Astrocyte (in vitro differentiated cells and primary cell): ENCODE data around the gene FAM131B. TPM values are rescaled to one million over a fixed set of nuclear protein-coding genes. Genes with fewer than 3 reads are reported as not detected.
A peak's percentile ranks its signal among the peaks of the same experiment; 100 is the strongest.

ENCODE experiments used
- DNase-seq: peaks from one replicate; pipeline ENCODE4 v3.0.0-alpha.2; 2010; ENCODE audit warnings: low read depth
- FAIRE-seq: peaks from 2 replicates; lab custom pipeline; 2011; peaks lifted over from hg19 to GRCh38; lab: Jason Lieb, UNC
- H2AFZ ChIP-seq: 2 replicates; pipeline ENCODE4 v1.6.0; 2012; ENCODE audit warnings: low read depth, low read length, inconsistent platforms
- H3K27ac ChIP-seq: 2 replicates; pipeline ENCODE4 v1.5.1; 2011; ENCODE audit warnings: low read depth, low read length, inconsistent platforms
- H3K27me3 ChIP-seq: 2 replicates; pipeline ENCODE4 v1.6.0; 2011; ENCODE audit warnings: low read length, inconsistent platforms; ENCODE audit not compliant: insufficient read depth
- H3K36me3 ChIP-seq: 2 replicates; pipeline ENCODE4 v1.5.1; 2011; ENCODE audit warnings: low read length, inconsistent platforms; ENCODE audit not compliant: insufficient read depth
- H3K4me1 ChIP-seq: 2 replicates; pipeline ENCODE4 v1.5.1; 2011; ENCODE audit warnings: low read length, inconsistent platforms; ENCODE audit not compliant: insufficient read depth
- H3K4me2 ChIP-seq: 2 replicates; pipeline ENCODE4 v1.6.0; 2012; ENCODE audit warnings: low read length, inconsistent platforms
- H3K4me3 ChIP-seq: 2 replicates; pipeline ENCODE4 v1.5.1; 2011; ENCODE audit warnings: low read depth, mild to moderate bottlenecking, low read length, inconsistent platforms; ENCODE audit not compliant: insufficient read depth
- H3K79me2 ChIP-seq: 2 replicates; pipeline ENCODE4 v1.6.0; 2012; ENCODE audit warnings: mild to moderate bottlenecking, low read length, inconsistent platforms; ENCODE audit not compliant: insufficient read depth
- H3K9ac ChIP-seq: 2 replicates; pipeline ENCODE4 v1.6.0; 2012; ENCODE audit warnings: mild to moderate bottlenecking, low read length, inconsistent platforms
- H3K9me3 ChIP-seq: 2 replicates; pipeline ENCODE4 v1.5.1; 2012; ENCODE audit warnings: low read depth, mild to moderate bottlenecking, low read length, inconsistent platforms; ENCODE audit not compliant: insufficient read depth
- H4K20me1 ChIP-seq: 2 replicates; pipeline ENCODE4 v1.6.0; 2012; ENCODE audit warnings: low read length, inconsistent platforms; ENCODE audit not compliant: insufficient read depth
- H3K27ac Mint-ChIP-seq: one replicate; pipeline ENCODE4 v1.8.0; 2021; ENCODE audit warnings: mild to moderate bottlenecking, mixed read lengths; ENCODE audit not compliant: unreplicated experiment
- H3K27me3 Mint-ChIP-seq: one replicate; pipeline ENCODE4 v1.8.0; 2021; ENCODE audit warnings: low read depth, mixed read lengths; ENCODE audit not compliant: unreplicated experiment
- H3K36me3 Mint-ChIP-seq: one replicate; pipeline ENCODE4 v1.8.0; 2021; ENCODE audit warnings: low read depth, mixed read lengths; ENCODE audit not compliant: unreplicated experiment
- H3K4me1 Mint-ChIP-seq: one replicate; pipeline ENCODE4 v1.8.0; 2021; ENCODE audit warnings: low read depth, mixed read lengths; ENCODE audit not compliant: unreplicated experiment
- H3K4me3 Mint-ChIP-seq: one replicate; pipeline ENCODE4 v1.8.0; 2021; ENCODE audit warnings: mild to moderate bottlenecking, moderate library complexity, mixed read lengths; ENCODE audit not compliant: unreplicated experiment
- H3K9me3 Mint-ChIP-seq: one replicate; pipeline ENCODE4 v1.8.0; 2021; ENCODE audit warnings: mild to moderate bottlenecking, mixed read lengths; ENCODE audit not compliant: unreplicated experiment
- EZH2 ChIP-seq: IDR thresholded peaks from 2 replicates; pipeline ENCODE4 v1.6.1; 2012; ENCODE audit warnings: mild to moderate bottlenecking, low read length, inconsistent platforms; ENCODE audit not compliant: insufficient read depth
- total RNA-seq: library from RNA; stranded (reverse); gene quantifications from 2 replicates; pipeline ENCODE4 v1.2.1, GENCODE V29; 2021
- TF ChIP-seq, protein P1 (sequence below): IDR thresholded peaks from 2 replicates; pipeline ENCODE4 v1.5.1; 2011; ENCODE audit warnings: low read depth, mild to moderate bottlenecking, inconsistent platforms, low read length, moderate library complexity; ENCODE audit not compliant: insufficient read depth

FAM131B gene
- total RNA-seq, 1 donor from 2014 or later: 7.6 TPM

DNA sequence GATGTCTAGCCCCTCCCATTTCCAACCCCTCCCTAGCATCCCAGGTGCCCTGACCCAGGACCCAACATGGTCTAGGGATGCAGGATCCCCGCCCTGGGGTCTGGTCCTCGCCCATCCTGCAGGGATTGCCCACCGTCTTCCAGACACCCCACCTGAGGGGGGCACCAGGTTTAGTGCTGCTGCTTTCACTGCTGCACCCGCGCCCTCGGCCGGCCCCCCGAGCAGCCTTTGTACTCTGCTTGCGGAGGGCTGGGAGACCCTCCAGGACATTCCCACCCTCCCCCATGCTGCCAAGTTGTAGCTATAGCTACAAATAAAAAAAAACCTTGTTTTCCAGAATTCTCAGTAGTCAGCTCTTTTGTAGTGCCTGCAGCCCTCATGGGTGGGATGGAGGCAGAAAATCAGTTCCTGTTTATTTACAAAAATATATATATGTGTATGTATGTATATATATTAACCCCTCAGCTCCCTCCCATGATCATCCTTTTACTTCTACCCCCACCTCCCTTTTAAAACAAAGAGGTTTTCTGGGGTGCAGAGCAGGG lies 28.3 kb upstream of the FAM131B start:
- peaks cover 88% of the 10 kb centered on the region for H4K20me1 ChIP-seq
- H3K27ac ChIP-seq: peak overlapping the region; percentile 7
- H3K9ac ChIP-seq: no peak overlapping the region
- no peaks in the 10 kb centered on the region for H3K27me3 ChIP-seq
- H3K36me3 ChIP-seq: peaks cover 47% of the 10 kb centered on the region
- H3K27ac Mint-ChIP-seq: no peak overlapping the region
- H3K36me3 Mint-ChIP-seq: peaks cover 20% of the 10 kb centered on the region
- TF ChIP-seq EZH2: no peak
- TF ChIP-seq, protein P1, sequence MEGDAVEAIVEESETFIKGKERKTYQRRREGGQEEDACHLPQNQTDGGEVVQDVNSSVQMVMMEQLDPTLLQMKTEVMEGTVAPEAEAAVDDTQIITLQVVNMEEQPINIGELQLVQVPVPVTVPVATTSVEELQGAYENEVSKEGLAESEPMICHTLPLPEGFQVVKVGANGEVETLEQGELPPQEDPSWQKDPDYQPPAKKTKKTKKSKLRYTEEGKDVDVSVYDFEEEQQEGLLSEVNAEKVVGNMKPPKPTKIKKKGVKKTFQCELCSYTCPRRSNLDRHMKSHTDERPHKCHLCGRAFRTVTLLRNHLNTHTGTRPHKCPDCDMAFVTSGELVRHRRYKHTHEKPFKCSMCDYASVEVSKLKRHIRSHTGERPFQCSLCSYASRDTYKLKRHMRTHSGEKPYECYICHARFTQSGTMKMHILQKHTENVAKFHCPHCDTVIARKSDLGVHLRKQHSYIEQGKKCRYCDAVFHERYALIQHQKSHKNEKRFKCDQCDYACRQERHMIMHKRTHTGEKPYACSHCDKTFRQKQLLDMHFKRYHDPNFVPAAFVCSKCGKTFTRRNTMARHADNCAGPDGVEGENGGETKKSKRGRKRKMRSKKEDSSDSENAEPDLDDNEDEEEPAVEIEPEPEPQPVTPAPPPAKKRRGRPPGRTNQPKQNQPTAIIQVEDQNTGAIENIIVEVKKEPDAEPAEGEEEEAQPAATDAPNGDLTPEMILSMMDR: no peak
- H3K4me3 ChIP-seq: no peak overlapping the region
- H3K79me2 ChIP-seq: peaks cover 49% of the 10 kb centered on the region
- DNase-seq (no peak), FAIRE-seq (no peak)
- no peak overlapping the region for H3K4me3 Mint-ChIP-seq
- peaks cover 4% of the 10 kb centered on the region for H3K9me3 Mint-ChIP-seq
- peaks cover 44% of the 10 kb centered on the region for H3K4me1 ChIP-seq
- H3K4me1 Mint-ChIP-seq: peaks cover 30% of the 10 kb centered on the region
- no peaks in the 10 kb centered on the region for H3K9me3 ChIP-seq
- no peak overlapping the region for H2AFZ ChIP-seq
- H3K4me2 ChIP-seq: peak overlapping the region; percentile 97
- no peaks in the 10 kb centered on the region for H3K27me3 Mint-ChIP-seq

DNA sequence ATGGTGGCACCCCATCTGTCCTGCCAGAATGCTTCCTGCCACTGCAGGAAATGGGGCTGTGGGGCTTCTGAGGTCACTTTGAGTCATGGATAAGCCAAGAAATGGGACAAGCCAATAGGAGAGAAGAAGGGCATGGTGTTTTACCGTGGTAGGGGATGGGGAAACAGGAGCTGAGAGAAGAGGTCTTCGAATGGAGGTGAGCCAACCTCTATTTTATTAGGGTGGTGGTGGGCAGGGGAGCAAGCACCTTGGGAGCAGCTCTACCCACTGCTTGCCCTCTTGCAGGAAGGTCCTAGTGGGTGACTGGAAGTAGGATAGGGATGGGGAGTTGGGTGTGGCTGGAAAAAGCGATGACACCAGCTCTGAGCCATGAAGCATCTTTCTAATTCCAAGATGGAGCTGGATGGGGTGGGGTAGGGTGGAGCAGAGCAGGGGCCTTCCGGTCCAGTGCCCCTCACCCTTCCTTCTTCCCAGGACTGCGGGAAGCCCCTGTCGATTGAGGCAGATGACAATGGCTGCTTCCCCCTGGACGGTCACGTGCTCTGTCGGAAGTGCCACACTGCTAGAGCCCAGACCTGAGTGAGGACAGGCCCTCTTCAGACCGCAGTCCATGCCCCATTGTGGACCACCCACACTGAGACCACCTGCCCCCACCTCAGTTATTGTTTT lies 27.7 kb upstream of the FAM131B start:
- FAIRE-seq (no peak), DNase-seq (no peak)
- peaks cover 20% of the 10 kb centered on the region for H3K36me3 Mint-ChIP-seq
- Histone ChIP-seq H3K79me2 (peaks cover 55% of the 10 kb centered on the region), H4K20me1 (peaks cover 94% of the 10 kb centered on the region), H3K9ac (no peak overlapping the region), H3K27me3 (no peaks in the 10 kb centered on the region), H3K36me3 (peaks cover 51% of the 10 kb centered on the region), H2AFZ (no peak overlapping the region), H3K27ac (no peak overlapping the region), H3K9me3 (no peaks in the 10 kb centered on the region), H3K4me3 (no peak overlapping the region), H3K4me2 (peak overlapping the region; percentile 97), H3K4me1 (peaks cover 50% of the 10 kb centered on the region)
- H3K4me1 Mint-ChIP-seq: peaks cover 30% of the 10 kb centered on the region
- no peak for TF ChIP-seq EZH2
- TF ChIP-seq, protein P1: no peak
- no peaks in the 10 kb centered on the region for H3K27me3 Mint-ChIP-seq
- peak overlapping the region; percentile 50 for H3K4me3 Mint-ChIP-seq
- peak overlapping the region; percentile 68 for H3K27ac Mint-ChIP-seq
- peaks cover 4% of the 10 kb centered on the region for H3K9me3 Mint-ChIP-seq
